Measurements from ENCODE around the gene FNTB. TPM values are rescaled to one million over a fixed set of nuclear protein-coding genes. Genes with fewer than 3 reads are reported as not detected.

FNTB gene
- total and polyA plus RNA-seq, 9 of the 15 experiments (the other 6 are each of a cell fraction or from before 2014, with no cell fraction given), result 6.9 to 23.2 (median 12.2) TPM

DNA sequence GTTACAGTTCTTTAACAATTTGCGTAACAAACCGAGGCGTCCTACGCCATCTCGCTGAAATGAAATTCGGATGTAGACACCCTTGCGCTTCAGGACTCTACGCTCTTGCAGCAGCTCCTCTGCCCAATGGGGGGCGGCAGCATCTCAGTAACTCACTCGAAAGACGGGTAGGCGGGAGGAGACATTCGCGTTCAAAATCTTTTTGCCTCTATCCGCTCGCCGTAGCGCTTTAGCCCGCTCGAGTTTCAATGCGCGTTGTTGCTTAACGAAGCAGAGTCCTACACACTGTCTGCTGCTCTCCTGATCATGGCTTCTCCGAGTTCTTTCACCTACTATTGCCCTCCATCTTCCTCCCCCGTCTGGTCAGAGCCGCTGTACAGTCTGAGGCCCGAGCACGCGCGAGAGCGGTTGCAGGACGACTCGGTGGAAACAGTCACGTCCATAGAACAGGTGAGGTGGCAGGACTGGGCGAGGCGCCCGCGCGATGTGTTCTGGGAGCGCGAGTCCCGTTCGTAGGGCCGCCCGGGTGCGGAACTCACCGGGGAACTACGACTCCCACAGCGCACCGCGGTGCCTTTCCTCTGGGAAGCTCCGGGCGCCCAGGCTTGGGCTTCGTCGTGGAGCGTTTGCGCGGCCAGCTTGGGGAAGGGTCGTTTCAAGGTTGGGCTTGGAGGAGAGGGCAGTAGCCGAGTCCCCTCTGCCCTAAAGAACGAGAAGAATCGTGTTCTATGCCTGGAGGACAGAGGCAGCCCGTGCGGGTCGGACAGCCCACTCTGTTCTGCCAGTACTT is at the start of gene FNTB (continued):
- peak in 1 of 2 experiments; percentile 96 for TF ChIP-seq AFF1 (IDR thresholded peaks at IDR 0.05; ENCODE audit: low read depth in 1 of 2, partially characterized antibody in 2 of 2)
- peak; percentile 42 to 51 for TF ChIP-seq E2F6 (IDR thresholded peaks at IDR 0.05; ENCODE audit: borderline replicate concordance in 1 of 2, extremely low read depth in 1 of 2, insufficient read depth in 1 of 2, insufficient read length in 1 of 2, low read depth in 1 of 2, low read length in 1 of 2, poor library complexity in 1 of 2, severe bottlenecking in 1 of 2)
- TF ChIP-seq RBM17 (IDR thresholded peaks at IDR 0.05; ENCODE audit: borderline replicate concordance, low read depth, low read length), result no peak
- no peak for TF ChIP-seq CHCHD3 (CRISPR knock-in tag; IDR thresholded peaks at IDR 0.05)
- peak; percentile 58 to 70; a peak in 3 of 4 replicates for TF ChIP-seq MAZ (CRISPR knock-in tag; conservative IDR thresholded peaks at IDR 0.05 in 1 of 2, IDR thresholded peaks at IDR 0.05 in 1 of 2)
- TF ChIP-seq, protein P1, sequence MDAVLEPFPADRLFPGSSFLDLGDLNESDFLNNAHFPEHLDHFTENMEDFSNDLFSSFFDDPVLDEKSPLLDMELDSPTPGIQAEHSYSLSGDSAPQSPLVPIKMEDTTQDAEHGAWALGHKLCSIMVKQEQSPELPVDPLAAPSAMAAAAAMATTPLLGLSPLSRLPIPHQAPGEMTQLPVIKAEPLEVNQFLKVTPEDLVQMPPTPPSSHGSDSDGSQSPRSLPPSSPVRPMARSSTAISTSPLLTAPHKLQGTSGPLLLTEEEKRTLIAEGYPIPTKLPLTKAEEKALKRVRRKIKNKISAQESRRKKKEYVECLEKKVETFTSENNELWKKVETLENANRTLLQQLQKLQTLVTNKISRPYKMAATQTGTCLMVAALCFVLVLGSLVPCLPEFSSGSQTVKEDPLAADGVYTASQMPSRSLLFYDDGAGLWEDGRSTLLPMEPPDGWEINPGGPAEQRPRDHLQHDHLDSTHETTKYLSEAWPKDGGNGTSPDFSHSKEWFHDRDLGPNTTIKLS (IDR thresholded peaks at IDR 0.05; ENCODE audit: borderline replicate concordance, low read depth), result peak; percentile 98
- no peak for TF ChIP-seq ZNF699 (CRISPR knock-in tag; IDR thresholded peaks at IDR 0.05; ENCODE audit: insufficient replicate concordance)
- TF ChIP-seq TRIM28 (IDR thresholded peaks at IDR 0.05), result 0 out of 2 replicates have a peak, but pooled peaks have one; percentile 41
- TF ChIP-seq RAD21 (CRISPR knock-in tag; conservative IDR thresholded peaks at IDR 0.05 in 1 of 2, IDR thresholded peaks at IDR 0.05 in 1 of 2), result peak; percentile 84 to 94
- TF ChIP-seq ZC3H8 (IDR thresholded peaks at IDR 0.05), result no peak
- TF ChIP-seq DEAF1 (CRISPR knock-in tag; IDR thresholded peaks at IDR 0.05), result peak; percentile 74
- TF ChIP-seq HDAC2 (IDR thresholded peaks at IDR 0.05), result peak; percentile 86
- TF ChIP-seq CEBPB (tag; IDR thresholded peaks at IDR 0.05), result peak; percentile 88
- TF ChIP-seq MCM5 (IDR thresholded peaks at IDR 0.05; ENCODE audit: low read depth), result no peak

Measured in K562 (cell line).